GM23338 (cell line): ENCODE data around the gene SYT6. TPM values are rescaled to one million over a fixed set of nuclear protein-coding genes. Genes with fewer than 3 reads are reported as not detected.

Experiments used
- ETS1 ChIP-seq: IDR thresholded peaks from 2 replicates; pipeline ENCODE4 v1.6.1; 2016; ENCODE audit warnings: antibody characterized with exemption
- JUNB ChIP-seq: IDR thresholded peaks from one replicate; pipeline ENCODE4 v1.6.1; 2016; ENCODE audit warnings: antibody characterized with exemption; ENCODE audit not compliant: unreplicated experiment
- REST ChIP-seq: IDR thresholded peaks from one replicate; pipeline ENCODE4 v1.6.1; 2018; ENCODE audit warnings: antibody characterized with exemption; ENCODE audit not compliant: unreplicated experiment
- ZNF331 ChIP-seq: fragments of 250-450 bp; sonication (Bioruptor Pico); IDR thresholded peaks from 2 replicates; pipeline ENCODE4 v1.5.0; 2020; ENCODE audit warnings: low read depth, mild to moderate bottlenecking, moderate library complexity
- ZNF462 ChIP-seq: fragments of 250-450 bp; sonication (Bioruptor Pico); IDR thresholded peaks from 2 replicates; pipeline ENCODE4 v1.5.0; 2020; ENCODE audit warnings: mild to moderate bottlenecking, moderate library complexity
- polyA plus RNA-seq: library from polyadenylated mRNA; unstranded; fragments of >200 nt; fragmentation: Nextera tagmentation; extraction: Ambion mirVana; gene quantifications from 2 replicates; pipeline ENCODE4 v1.2.1, GENCODE V29; 2016
- total RNA-seq: library from RNA; depleted of rRNA; stranded (reverse); fragments of >200 nt; shearing (Covaris generic); gene quantifications from 2 replicates; pipeline ENCODE4 v1.2.3, GENCODE V29; 2014

SYT6 gene
- total and polyA plus RNA-seq, 2 experiments from 2014 or later, result 31.2 to 42.6 TPM

- no peak; the same call in 1 of the 2 replicates for TF ChIP-seq ZNF462 (CRISPR knock-in tag)
- no peak for TF ChIP-seq ETS1
- no peak for TF ChIP-seq JUNB
- no peak for TF ChIP-seq ZNF331 (CRISPR knock-in tag)
- TF ChIP-seq REST, result no peak
Observed at GRCh38 chr1:114075546-114076242, 78.0 kb downstream of the SYT6 start (continued).
